OCI-LY7 (cell line): ENCODE results near the gene THYN1.

ENCODE experiments used
- EZH2phosphoT487 ChIP-seq: fragments of 200-600 bp; sonication (generic); IDR thresholded peaks from 2 replicates; pipeline ENCODE4 v1.6.1; 2018; ENCODE audit warnings: low read depth, borderline replicate concordance, mild to moderate bottlenecking, mixed run types, antibody characterized with exemption, low read length, moderate library complexity, mixed read lengths
- TF ChIP-seq, protein P1 (sequence below): fragments of 200-600 bp; sonication (generic); conservative IDR thresholded peaks from 2 replicates; pipeline ENCODE4 v1.5.1; 2014; ENCODE audit warnings: mild to moderate bottlenecking, antibody characterized with exemption, low read length, moderate library complexity, mixed read lengths

DNA sequence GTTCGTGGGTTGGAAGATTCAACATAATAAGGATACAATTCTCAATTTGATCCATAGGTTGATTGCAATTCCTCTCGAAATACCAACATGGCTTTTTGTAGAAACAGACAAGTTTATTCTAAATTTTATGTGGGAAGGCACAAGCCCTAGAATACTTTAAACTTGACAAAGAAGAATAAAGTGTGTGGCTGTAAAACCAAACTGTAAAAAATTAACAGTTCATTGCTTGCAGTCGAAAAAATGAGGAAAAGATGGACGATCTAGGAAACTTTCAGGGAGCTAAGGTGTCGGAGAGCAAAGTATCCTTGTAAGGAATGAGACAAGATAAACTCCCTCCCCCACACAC lies 22.0 kb upstream of the THYN1 start:
- TF ChIP-seq, protein P1, sequence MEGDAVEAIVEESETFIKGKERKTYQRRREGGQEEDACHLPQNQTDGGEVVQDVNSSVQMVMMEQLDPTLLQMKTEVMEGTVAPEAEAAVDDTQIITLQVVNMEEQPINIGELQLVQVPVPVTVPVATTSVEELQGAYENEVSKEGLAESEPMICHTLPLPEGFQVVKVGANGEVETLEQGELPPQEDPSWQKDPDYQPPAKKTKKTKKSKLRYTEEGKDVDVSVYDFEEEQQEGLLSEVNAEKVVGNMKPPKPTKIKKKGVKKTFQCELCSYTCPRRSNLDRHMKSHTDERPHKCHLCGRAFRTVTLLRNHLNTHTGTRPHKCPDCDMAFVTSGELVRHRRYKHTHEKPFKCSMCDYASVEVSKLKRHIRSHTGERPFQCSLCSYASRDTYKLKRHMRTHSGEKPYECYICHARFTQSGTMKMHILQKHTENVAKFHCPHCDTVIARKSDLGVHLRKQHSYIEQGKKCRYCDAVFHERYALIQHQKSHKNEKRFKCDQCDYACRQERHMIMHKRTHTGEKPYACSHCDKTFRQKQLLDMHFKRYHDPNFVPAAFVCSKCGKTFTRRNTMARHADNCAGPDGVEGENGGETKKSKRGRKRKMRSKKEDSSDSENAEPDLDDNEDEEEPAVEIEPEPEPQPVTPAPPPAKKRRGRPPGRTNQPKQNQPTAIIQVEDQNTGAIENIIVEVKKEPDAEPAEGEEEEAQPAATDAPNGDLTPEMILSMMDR, result no peak
- TF ChIP-seq EZH2phosphoT487, result no peak
